Subcutaneous abdominal adipose tissue (tissue), 5 donors: ENCODE measurements around the gene IL13.

Experiments used
- H3K27ac ChIP-seq: one replicate; pipeline ENCODE4 v1.7.0; 2013; ENCODE audit warnings: low read depth, mild to moderate bottlenecking, inconsistent platforms, low read length, moderate library complexity
- H3K27me3 ChIP-seq, 5 donors: one replicate each; pipeline ENCODE4 v1.7.0; 2013; ENCODE audit warnings: low read length in 5 of 5, inconsistent platforms in 1 of 5; ENCODE audit not compliant: control insufficient read depth in 5 of 5, insufficient read depth in 4 of 5
- H3K36me3 ChIP-seq, 5 donors: one replicate each; pipeline ENCODE4 v1.7.0; 2013; ENCODE audit warnings: low read length in 5 of 5; ENCODE audit not compliant: control insufficient read depth in 5 of 5, insufficient read depth in 5 of 5
- H3K4me1 ChIP-seq, 5 donors: one replicate each; pipeline ENCODE4 v1.7.0; 2013; ENCODE audit warnings: low read length in 5 of 5, mild to moderate bottlenecking in 3 of 5, moderate library complexity in 1 of 5; ENCODE audit not compliant: control insufficient read depth in 5 of 5, insufficient read depth in 5 of 5
- H3K4me3 ChIP-seq, 5 donors: one replicate each; pipeline ENCODE4 v1.7.0; 2013; ENCODE audit warnings: low read length in 5 of 5, low read depth in 1 of 5
- H3K9ac ChIP-seq, 5 donors: one replicate each; pipeline ENCODE4 v1.7.0; 2013; ENCODE audit warnings: low read length in 5 of 5, mild to moderate bottlenecking in 4 of 5, moderate library complexity in 3 of 5
- H3K9me3 ChIP-seq, 5 donors: one replicate each; pipeline ENCODE4 v1.7.0; 2013; ENCODE audit warnings: low read length in 5 of 5; ENCODE audit not compliant: control insufficient read depth in 5 of 5
- donor health status: healthy.
- donor health status: healthy.
- donor health status: healthy.
- donor health status: healthy.
- donor health status: healthy.

The IL13 gene

GRCh38 chr5:132669966-132670882, 12.3 kb downstream of the IL13 start:
- Histone ChIP-seq H3K4me3 (no peak overlapping the region), H3K27me3 (peaks cover 0 to 5% (median 3%) of the 10 kb centered on the region in 5 donors), H3K4me1 (peaks cover 0 to 11% (median 6%) of the 10 kb centered on the region in 5 donors), H3K27ac (no peak overlapping the region), H3K9ac (no peak overlapping the region), H3K36me3 (no peaks in the 10 kb centered on the region), H3K9me3 (no peaks in the 10 kb centered on the region)

- Histone ChIP-seq H3K36me3 (no peaks in the 10 kb centered on the region), H3K4me3 (no peak overlapping the region), H3K27me3 (peaks cover 0 to 5% (median 3%) of the 10 kb centered on the region in 5 donors), H3K9me3 (no peaks in the 10 kb centered on the region), H3K27ac (no peak overlapping the region), H3K4me1 (peaks cover 0 to 11% (median 6%) of the 10 kb centered on the region in 5 donors), H3K9ac (no peak overlapping the region)
These were observed 13.0 kb downstream of the IL13 start for GRCh38 chr5:132671000-132671399.

- H3K36me3 ChIP-seq: no peaks in the 10 kb centered on the region
- no peak overlapping the region for H3K9ac ChIP-seq
- H3K27me3 ChIP-seq: no peaks in the 10 kb centered on the region
- peaks cover 0 to 22% (median 12%) of the 10 kb centered on the region in 5 donors for H3K4me1 ChIP-seq
- no peak overlapping the region for H3K4me3 ChIP-seq
- H3K27ac ChIP-seq: no peak overlapping the region
- H3K9me3 ChIP-seq: no peaks in the 10 kb centered on the region
These were observed 15.5 kb downstream of the IL13 start for GRCh38 chr5:132673488-132673887.

DNA sequence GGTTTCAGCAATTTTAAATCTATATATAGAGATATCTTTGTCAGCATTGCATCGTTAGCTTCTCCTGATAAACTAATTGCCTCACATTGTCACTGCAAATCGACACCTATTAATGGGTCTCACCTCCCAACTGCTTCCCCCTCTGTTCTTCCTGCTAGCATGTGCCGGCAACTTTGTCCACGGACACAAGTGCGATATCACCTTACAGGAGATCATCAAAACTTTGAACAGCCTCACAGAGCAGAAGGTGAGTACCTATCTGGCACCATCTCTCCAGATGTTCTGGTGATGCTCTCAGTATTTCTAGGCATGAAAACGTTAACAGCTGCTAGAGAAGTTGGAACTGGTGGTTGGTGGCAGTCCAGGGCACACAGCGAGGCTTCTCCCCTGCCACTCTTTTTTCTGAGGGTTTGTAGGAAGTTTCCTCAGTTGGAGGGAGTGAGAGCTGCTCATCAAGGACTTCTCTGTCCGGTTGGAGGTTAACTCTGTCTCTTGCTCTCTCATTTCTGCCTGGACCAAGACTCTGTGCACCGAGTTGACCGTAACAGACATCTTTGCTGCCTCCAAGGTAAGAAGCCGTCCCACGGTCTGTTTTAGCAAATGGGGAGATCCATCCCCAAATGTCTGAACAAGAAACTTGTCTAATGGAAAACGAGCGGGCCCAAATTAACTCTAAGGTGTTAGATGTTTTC, 16.1 kb downstream of the IL13 start, which contains the start of gene IL4:
Gene IL4 (plus strand): TSS at position 51 of the 692 bp plus-strand sequence. CDS start 62 bp downstream, at position 113.
- no peak within 1 kb of the TSS for H3K27ac ChIP-seq
- peak within 1 kb of the TSS in 1 of 5 donors; percentile 14 for H3K9ac ChIP-seq
- no peak within 1 kb of the TSS for H3K4me3 ChIP-seq
- H3K27me3 ChIP-seq: no peaks in the 10 kb centered on the region
- peaks cover 0 to 22% (median 12%) of the 10 kb centered on the region in 5 donors for H3K4me1 ChIP-seq
- H3K9me3 ChIP-seq: no peaks in the 10 kb centered on the region
- H3K36me3 ChIP-seq: no peaks in the 10 kb centered on the region

- peak overlapping the region in 1 of 5 donors; percentile 14 for H3K9ac ChIP-seq
- no peak overlapping the region for H3K27ac ChIP-seq
- no peaks in the 10 kb centered on the region for H3K36me3 ChIP-seq
- H3K9me3 ChIP-seq: no peaks in the 10 kb centered on the region
- peaks cover 0 to 22% (median 12%) of the 10 kb centered on the region in 5 donors for H3K4me1 ChIP-seq
- no peaks in the 10 kb centered on the region for H3K27me3 ChIP-seq
- no peak overlapping the region for H3K4me3 ChIP-seq
These were observed 16.9 kb downstream of the IL13 start for GRCh38 chr5:132674671-132675506.

DNA sequence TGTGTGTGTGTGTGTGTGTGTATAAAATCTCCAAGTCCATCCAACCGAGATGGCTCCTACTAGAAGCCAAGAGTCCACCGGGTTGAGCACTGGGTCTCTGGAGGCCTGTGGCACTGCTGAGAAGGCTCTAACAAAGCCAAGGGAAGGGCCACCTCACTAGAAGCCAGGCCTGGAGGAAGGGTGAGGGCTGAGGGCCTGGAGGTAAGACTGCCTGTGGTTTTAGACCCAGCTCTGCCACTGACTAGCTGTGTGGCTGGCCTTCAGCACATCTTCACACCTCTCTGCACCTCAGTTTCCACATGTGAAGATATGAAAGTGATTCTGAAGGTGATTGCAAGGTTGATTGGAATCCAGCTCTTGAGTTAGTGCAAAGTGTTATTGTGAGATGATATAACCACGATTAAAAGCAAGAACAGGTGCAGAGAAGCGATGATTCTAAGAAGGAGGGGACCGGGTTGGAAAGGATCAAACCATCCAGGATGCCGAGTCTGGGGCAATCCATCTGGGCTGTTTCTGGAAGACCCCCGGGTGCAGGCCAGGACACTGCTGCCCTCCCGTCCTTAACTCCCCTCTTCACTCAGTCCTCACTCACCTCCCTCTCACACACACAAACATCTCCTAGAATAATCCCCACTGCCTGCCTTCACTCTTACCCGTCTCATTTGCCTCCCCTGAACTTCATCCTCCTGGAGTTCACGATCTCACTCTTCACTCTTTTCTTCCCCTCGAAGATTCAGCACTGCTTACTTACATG, 18.1 kb downstream of the IL13 start:
- H3K4me1 ChIP-seq: peaks cover 0 to 22% (median 12%) of the 10 kb centered on the region in 5 donors
- H3K4me3 ChIP-seq: no peak overlapping the region
- no peaks in the 10 kb centered on the region for H3K27me3 ChIP-seq
- H3K27ac ChIP-seq: no peak overlapping the region
- H3K9me3 ChIP-seq: no peaks in the 10 kb centered on the region
- no peak overlapping the region for H3K9ac ChIP-seq
- H3K36me3 ChIP-seq: no peaks in the 10 kb centered on the region

GRCh38 chr5:132677191-132677590, 19.2 kb downstream of the IL13 start:
- Histone ChIP-seq H3K9ac (no peak overlapping the region), H3K27ac (no peak overlapping the region), H3K4me3 (no peak overlapping the region), H3K9me3 (no peaks in the 10 kb centered on the region), H3K27me3 (no peaks in the 10 kb centered on the region), H3K36me3 (no peaks in the 10 kb centered on the region), H3K4me1 (peaks cover 0 to 22% (median 12%) of the 10 kb centered on the region in 5 donors)

DNA sequence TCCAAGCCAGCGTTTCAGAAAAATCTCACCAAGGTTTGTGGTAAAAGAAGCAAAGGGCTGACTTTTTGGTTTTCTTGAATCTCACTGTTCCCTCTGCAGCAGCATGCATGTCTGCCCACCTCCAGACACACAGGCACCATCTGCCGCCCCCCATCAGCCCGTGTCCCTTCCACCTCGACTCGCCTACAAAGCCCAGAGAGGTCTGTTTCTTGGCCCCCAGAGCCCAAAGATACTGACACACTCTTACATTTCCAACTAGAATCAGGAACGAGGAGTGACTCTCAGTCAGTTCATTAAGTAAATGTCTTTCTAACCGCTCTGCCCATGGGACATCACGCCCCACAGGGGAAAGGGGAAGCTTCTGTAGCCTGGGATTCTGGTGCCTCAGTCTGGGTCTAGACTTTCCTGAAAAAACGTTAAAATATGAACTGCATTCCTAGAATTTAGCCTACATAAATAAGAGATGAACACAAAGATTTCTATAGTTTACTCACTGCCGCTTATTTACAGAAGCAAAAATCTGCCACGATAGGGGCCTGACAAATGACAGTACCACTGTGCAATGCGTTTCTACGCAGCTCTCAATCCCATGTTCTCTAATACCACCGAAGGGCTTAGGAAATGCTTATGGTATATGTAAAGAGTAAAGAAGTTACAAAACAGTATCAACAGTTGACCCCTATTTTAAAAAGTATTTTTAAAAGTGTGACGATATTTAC, 19.9 kb downstream of the IL13 start:
- Histone ChIP-seq H3K27me3 (no peaks in the 10 kb centered on the region), H3K27ac (no peak overlapping the region), H3K36me3 (no peaks in the 10 kb centered on the region), H3K9ac (no peak overlapping the region), H3K4me1 (peaks cover 0 to 22% (median 12%) of the 10 kb centered on the region in 5 donors), H3K9me3 (no peaks in the 10 kb centered on the region), H3K4me3 (no peak overlapping the region)

DNA sequence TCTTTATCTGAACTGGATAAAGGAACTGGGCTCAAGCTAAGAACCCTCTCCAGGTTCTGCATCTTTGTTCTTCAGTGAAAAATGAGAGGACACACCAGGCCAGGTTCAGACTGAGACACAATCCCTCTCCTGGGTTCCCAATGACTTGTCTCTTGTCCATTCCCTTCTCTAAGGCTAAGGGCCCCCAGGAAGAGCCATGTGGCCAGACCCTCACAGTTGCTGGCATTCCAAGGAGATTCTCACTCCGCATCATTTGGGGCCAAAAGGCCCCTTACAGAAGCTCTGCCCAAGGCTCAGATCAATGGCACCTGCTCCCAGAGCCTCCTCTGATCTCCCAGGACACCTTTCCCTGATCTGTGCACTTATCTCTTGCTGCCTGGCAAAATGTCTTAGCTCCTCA, 20.8 kb downstream of the IL13 start:
- Histone ChIP-seq H3K4me3 (no peak overlapping the region), H3K27ac (no peak overlapping the region), H3K27me3 (no peaks in the 10 kb centered on the region), H3K36me3 (no peaks in the 10 kb centered on the region), H3K9me3 (no peaks in the 10 kb centered on the region), H3K4me1 (peaks cover 0 to 22% (median 12%) of the 10 kb centered on the region in 5 donors), H3K9ac (no peak overlapping the region)
